Measurements from ENCODE around the gene C6orf47. TPM values are rescaled to one million over a fixed set of nuclear protein-coding genes. Genes with fewer than 3 reads are reported as not detected.

Gene C6orf47
- total and polyA plus RNA-seq, 2 of the 13 experiments (the other 11 are each of a cell fraction or from before 2014, with no cell fraction given): 1.7 to 18.1 TPM

- TF ChIP-seq, protein P1, sequence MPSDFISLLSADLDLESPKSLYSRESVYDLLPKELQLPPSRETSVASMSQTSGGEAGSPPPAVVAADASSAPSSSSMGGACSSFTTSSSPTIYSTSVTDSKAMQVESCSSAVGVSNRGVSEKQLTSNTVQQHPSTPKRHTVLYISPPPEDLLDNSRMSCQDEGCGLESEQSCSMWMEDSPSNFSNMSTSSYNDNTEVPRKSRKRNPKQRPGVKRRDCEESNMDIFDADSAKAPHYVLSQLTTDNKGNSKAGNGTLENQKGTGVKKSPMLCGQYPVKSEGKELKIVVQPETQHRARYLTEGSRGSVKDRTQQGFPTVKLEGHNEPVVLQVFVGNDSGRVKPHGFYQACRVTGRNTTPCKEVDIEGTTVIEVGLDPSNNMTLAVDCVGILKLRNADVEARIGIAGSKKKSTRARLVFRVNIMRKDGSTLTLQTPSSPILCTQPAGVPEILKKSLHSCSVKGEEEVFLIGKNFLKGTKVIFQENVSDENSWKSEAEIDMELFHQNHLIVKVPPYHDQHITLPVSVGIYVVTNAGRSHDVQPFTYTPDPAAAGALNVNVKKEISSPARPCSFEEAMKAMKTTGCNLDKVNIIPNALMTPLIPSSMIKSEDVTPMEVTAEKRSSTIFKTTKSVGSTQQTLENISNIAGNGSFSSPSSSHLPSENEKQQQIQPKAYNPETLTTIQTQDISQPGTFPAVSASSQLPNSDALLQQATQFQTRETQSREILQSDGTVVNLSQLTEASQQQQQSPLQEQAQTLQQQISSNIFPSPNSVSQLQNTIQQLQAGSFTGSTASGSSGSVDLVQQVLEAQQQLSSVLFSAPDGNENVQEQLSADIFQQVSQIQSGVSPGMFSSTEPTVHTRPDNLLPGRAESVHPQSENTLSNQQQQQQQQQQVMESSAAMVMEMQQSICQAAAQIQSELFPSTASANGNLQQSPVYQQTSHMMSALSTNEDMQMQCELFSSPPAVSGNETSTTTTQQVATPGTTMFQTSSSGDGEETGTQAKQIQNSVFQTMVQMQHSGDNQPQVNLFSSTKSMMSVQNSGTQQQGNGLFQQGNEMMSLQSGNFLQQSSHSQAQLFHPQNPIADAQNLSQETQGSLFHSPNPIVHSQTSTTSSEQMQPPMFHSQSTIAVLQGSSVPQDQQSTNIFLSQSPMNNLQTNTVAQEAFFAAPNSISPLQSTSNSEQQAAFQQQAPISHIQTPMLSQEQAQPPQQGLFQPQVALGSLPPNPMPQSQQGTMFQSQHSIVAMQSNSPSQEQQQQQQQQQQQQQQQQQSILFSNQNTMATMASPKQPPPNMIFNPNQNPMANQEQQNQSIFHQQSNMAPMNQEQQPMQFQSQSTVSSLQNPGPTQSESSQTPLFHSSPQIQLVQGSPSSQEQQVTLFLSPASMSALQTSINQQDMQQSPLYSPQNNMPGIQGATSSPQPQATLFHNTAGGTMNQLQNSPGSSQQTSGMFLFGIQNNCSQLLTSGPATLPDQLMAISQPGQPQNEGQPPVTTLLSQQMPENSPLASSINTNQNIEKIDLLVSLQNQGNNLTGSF (CRISPR knock-in tag; IDR thresholded peaks at IDR 0.05): peak; percentile 19; the same call in 1 of the 2 replicates
- TF ChIP-seq GATA4 (IDR thresholded peaks at IDR 0.05; ENCODE audit: borderline replicate concordance, low read depth) (peak; percentile 52; the same call in 1 of the 2 replicates), ZNF556 (CRISPR knock-in tag; IDR thresholded peaks at IDR 0.05; ENCODE audit: borderline replicate concordance) (peak; percentile 60; the same call in 1 of the 2 replicates), ZNF530 (CRISPR knock-in tag; IDR thresholded peaks at IDR 0.05; ENCODE audit: low read depth) (peak; percentile 20; the same call in 1 of the 2 replicates), ZNF318 (CRISPR knock-in tag; IDR thresholded peaks at IDR 0.05) (no peak), SSRP1 (CRISPR knock-in tag; IDR thresholded peaks at IDR 0.05) (peak; percentile 54; the same call in 1 of the 2 replicates), ZNF430 (CRISPR knock-in tag; IDR thresholded peaks at IDR 0.05) (0 out of 2 replicates have a peak, but pooled peaks have one; percentile 8), TCF12 (IDR thresholded peaks at IDR 0.05) (no peak), TCF12 (CRISPR knock-in tag; IDR thresholded peaks at IDR 0.05) (0 out of 2 replicates have a peak, but pooled peaks have one; percentile 1), ZNF431 (CRISPR knock-in tag; IDR thresholded peaks at IDR 0.05; ENCODE audit: borderline replicate concordance, low read depth) (0 out of 2 replicates have a peak, but pooled peaks have one; percentile 3), NR0B2 (CRISPR knock-in tag; IDR thresholded peaks at IDR 0.05) (peak; percentile 14; the same call in 1 of the 2 replicates), TBX2 (CRISPR knock-in tag; IDR thresholded peaks at IDR 0.05; ENCODE audit: borderline replicate concordance) (peak; percentile 15; the same call in 1 of the 2 replicates), ZNF343 (CRISPR knock-in tag; IDR thresholded peaks at IDR 0.05) (peak; percentile 27; the same call in 1 of the 2 replicates)
- TF ChIP-seq, protein P2, sequence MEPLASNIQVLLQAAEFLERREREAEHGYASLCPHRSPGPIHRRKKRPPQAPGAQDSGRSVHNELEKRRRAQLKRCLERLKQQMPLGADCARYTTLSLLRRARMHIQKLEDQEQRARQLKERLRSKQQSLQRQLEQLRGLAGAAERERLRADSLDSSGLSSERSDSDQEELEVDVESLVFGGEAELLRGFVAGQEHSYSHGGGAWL (CRISPR knock-in tag; IDR thresholded peaks at IDR 0.05): 0 out of 2 replicates have a peak, but pooled peaks have one; percentile 18
Observed at GRCh38 chr6:31659649-31660380, 763 bp downstream of the C6orf47 start (continued).

Measured in HepG2 (cell line).